ENCODE results near the gene EIF3F. TPM values are rescaled to one million over a fixed set of nuclear protein-coding genes. Genes with fewer than 3 reads are reported as not detected.

Gene EIF3F
- total RNA-seq, 2 donors from 2014 or later: 229 to 242 TPM

DNA sequence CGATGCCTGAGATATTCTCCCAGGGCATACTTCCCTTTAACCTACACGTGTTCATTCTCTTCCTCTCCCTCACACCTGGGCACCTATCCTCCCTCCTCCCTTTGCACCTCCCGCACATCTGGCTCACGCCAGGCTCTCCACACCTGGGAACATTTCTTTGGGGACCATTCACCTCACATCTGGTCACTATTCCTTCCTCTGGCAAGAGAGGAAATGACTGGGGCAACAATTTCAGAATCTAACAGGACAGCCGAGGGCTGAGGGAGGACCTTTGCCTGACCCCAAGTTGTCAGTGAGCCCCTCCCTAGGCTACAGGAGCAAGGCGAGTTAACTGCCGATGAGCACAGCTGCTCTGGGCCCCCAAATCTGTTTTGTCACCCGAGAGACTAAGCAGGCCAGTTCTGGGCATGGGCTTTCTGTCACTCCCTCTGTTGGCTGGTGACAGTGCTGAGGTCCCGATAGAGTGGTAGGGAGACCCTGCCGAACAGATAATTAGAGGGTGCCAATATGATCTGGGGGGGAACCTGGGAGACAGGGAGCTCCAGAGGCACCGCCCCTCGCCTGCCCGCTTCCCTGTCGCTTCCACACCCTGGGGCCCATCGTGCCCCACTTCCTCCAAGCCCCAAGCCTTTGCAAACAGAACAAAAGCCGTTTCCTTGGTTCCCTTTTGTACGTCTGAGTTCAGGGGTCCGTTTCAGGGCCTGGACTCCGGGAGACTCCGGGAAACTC lies 45.6 kb downstream of the EIF3F start:
- no peak for DNase-seq
- no peak overlapping the region for H3K27ac ChIP-seq
- no peak overlapping the region for H3K9ac ChIP-seq (ENCODE audit: low read depth in 2 of 2, low read length in 2 of 2)
- no peaks in the 10 kb centered on the region for H3K36me3 ChIP-seq
- H3K27me3 ChIP-seq: no peaks in the 10 kb centered on the region
- H3K9me3 ChIP-seq: no peaks in the 10 kb centered on the region
- H3K4me3 ChIP-seq: no peak overlapping the region
- TF ChIP-seq, protein P1, sequence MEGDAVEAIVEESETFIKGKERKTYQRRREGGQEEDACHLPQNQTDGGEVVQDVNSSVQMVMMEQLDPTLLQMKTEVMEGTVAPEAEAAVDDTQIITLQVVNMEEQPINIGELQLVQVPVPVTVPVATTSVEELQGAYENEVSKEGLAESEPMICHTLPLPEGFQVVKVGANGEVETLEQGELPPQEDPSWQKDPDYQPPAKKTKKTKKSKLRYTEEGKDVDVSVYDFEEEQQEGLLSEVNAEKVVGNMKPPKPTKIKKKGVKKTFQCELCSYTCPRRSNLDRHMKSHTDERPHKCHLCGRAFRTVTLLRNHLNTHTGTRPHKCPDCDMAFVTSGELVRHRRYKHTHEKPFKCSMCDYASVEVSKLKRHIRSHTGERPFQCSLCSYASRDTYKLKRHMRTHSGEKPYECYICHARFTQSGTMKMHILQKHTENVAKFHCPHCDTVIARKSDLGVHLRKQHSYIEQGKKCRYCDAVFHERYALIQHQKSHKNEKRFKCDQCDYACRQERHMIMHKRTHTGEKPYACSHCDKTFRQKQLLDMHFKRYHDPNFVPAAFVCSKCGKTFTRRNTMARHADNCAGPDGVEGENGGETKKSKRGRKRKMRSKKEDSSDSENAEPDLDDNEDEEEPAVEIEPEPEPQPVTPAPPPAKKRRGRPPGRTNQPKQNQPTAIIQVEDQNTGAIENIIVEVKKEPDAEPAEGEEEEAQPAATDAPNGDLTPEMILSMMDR (IDR thresholded peaks at IDR 0.05): no peak
- intact Hi-C loops (cut with DNase I): loop anchor here (5.0 kb wide), 1 partner anchor 65 kb away; no protein-coding TSS in a partner anchor
- no peaks in the 10 kb centered on the region for H3K4me1 ChIP-seq

- no peak overlapping the region for H3K4me3 ChIP-seq
- peak; percentile 67 for DNase-seq
- no peak overlapping the region for H3K9ac ChIP-seq (ENCODE audit: low read depth in 2 of 2, low read length in 2 of 2)
- H3K4me1 ChIP-seq: no peaks in the 10 kb centered on the region
- H3K9me3 ChIP-seq: no peaks in the 10 kb centered on the region
- TF ChIP-seq, protein P1 (IDR thresholded peaks at IDR 0.05): peak; percentile 80
- H3K27ac ChIP-seq: no peak overlapping the region
- H3K36me3 ChIP-seq: no peaks in the 10 kb centered on the region
- intact Hi-C loops (cut with DNase I): loop anchor here (5.0 kb wide), 1 partner anchor 64 kb away; no protein-coding TSS in a partner anchor
- H3K27me3 ChIP-seq: no peaks in the 10 kb centered on the region
Observed at GRCh38 chr11:8033305-8034105, 46.4 kb downstream of the EIF3F start.

DNA sequence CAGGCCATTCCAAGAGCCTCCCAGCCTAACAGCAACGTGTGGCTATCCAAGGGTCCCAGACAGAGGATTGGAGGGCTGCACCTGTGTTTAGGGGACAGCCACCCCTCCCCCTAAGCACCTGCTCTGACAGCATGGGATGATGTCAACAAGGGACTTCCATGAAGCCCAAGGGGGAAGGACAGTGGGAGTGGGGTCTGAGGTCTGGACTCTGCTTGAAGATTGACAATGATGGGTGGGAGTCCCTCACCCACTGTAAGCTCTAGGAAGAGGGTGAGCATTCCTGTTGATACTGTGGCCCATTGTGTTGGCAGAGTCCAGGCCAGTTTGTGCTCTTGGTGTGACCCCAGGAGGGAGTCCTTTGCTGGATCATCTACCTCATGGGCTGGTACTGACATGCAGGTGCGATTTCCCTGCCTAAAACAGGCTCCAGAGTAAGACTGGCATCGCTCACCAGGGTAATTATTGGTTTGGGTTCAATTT lies 47.0 kb downstream of the EIF3F start:
- Histone ChIP-seq H3K4me1 (no peaks in the 10 kb centered on the region), H3K27ac (no peak overlapping the region), H3K27me3 (no peaks in the 10 kb centered on the region), H3K9ac (ENCODE audit: low read depth in 2 of 2, low read length in 2 of 2) (no peak overlapping the region), H3K9me3 (no peaks in the 10 kb centered on the region), H3K36me3 (no peaks in the 10 kb centered on the region), H3K4me3 (no peak overlapping the region)
- intact Hi-C loops (cut with DNase I): loop anchor here (5.0 kb wide), 1 partner anchor 63 kb away; no protein-coding TSS in a partner anchor
- no peak for DNase-seq
- TF ChIP-seq, protein P1 (IDR thresholded peaks at IDR 0.05): no peak

- Histone ChIP-seq H3K4me1 (no peaks in the 10 kb centered on the region), H3K4me3 (no peak overlapping the region), H3K27ac (no peak overlapping the region), H3K27me3 (no peaks in the 10 kb centered on the region), H3K36me3 (no peaks in the 10 kb centered on the region), H3K9ac (ENCODE audit: low read depth in 2 of 2, low read length in 2 of 2) (no peak overlapping the region), H3K9me3 (no peaks in the 10 kb centered on the region)
- DNase-seq: no peak
- intact Hi-C loops (cut with DNase I): loop anchor here (5.0 kb wide), 1 partner anchor 63 kb away; no protein-coding TSS in a partner anchor
- TF ChIP-seq, protein P1 (IDR thresholded peaks at IDR 0.05): no peak
Observed at GRCh38 chr11:8034604-8035190, 47.6 kb downstream of the EIF3F start.

DNA sequence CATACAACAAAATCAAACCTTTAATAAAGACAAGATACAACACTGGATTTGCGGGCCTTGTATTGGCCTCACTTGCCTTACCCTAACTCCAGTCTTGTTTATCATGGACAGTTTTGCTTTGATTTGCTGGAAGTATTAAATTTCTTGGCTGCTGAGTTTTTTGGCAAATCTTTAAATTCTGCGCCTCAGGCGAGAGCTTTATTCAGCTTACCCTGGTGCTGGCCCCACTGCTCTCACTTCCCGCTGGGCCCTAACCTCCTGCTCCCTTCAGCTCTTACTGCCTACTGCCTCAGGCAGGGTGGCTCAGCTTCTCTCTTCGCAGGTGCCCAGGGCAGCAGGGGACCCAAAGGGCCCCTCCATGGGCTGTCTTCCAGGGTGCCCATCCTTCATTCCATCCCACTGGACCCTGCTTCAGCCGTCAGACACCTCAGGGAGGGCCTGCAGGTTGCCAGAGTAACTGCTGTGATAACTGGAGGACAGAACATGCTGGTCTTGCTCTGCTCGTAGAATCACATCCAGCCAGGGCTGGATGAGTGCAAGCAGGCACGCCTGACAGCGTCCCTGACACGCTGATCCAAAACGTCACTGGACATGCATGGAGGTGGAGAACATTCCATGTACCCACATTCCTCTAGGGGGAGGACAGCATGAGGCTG lies 48.2 kb downstream of the EIF3F start:
- Histone ChIP-seq H3K27me3 (no peaks in the 10 kb centered on the region), H3K9me3 (no peaks in the 10 kb centered on the region), H3K27ac (no peak overlapping the region), H3K4me1 (no peaks in the 10 kb centered on the region), H3K36me3 (no peaks in the 10 kb centered on the region), H3K9ac (ENCODE audit: low read depth in 2 of 2, low read length in 2 of 2) (no peak overlapping the region), H3K4me3 (no peak overlapping the region)
- intact Hi-C loops (cut with DNase I): no loop called here
- TF ChIP-seq, protein P1 (IDR thresholded peaks at IDR 0.05): no peak
- DNase-seq: no peak

Measured in colonic mucosa (tissue), 4 donors.